Measurements from ENCODE around the gene PSMB4.
"Not testable (repeated sequence)": the region's sequence is repeated elsewhere in the genome, so short reads cannot be mapped to it uniquely, and the experiment has no call there.

Gene PSMB4

GRCh38 chr1:151390221-151391078, 8.9 kb upstream of the PSMB4 start:
- DNase-seq, result not testable (repeated sequence)

- DNase-seq, result no peak
These were observed 8.3 kb upstream of the PSMB4 start for GRCh38 chr1:151391079-151391563.

DNA sequence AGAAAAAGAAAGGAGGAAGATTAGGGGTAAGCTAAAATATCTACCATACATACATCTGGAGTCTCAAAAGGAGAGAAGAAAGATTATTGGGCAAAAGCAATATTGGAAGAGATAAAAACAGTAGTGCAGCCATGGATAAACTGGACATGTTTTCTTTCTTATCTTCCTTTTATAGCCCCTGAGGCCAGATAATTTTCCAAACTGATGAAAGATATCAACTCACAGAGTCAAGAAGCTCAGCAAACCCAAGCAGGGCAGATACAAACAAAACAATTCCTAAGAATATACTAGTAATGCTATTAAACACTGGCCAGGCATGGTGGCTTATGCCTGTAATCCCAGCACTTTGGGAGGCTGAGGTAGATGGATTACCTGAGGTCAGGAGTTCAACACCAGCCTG, 5.8 kb upstream of the PSMB4 start:
- DNase-seq, result no peak

GRCh38 chr1:151396265-151396664, 3.1 kb upstream of the PSMB4 start:
- not testable (repeated sequence) for DNase-seq

- no peak for DNase-seq
These were observed 1.9 kb downstream of the PSMB4 start for GRCh38 chr1:151401125-151401788.

- no peak for DNase-seq
These were observed 2.5 kb downstream of the PSMB4 start for GRCh38 chr1:151401860-151402259.

DNA sequence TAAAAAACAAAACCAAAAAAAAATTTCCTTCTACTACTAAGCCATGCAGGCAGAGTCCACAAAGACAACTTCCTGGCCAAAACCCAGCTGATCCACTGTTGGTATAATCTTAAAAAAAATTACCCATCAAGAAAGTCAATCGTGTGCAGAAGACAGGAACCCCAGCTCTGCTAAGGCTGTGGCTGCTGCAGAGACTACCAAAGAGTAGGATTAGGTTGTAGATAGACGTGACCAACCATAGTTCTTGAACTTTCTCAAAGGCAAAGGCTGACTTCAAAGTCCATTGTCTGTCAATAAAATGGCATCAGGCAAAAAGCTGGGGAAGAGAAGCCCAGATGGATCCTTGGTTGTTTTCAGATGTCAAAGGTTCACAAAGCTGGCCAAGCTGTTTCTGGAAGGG, 3.4 kb downstream of the PSMB4 start:
- no peak for DNase-seq

DNA sequence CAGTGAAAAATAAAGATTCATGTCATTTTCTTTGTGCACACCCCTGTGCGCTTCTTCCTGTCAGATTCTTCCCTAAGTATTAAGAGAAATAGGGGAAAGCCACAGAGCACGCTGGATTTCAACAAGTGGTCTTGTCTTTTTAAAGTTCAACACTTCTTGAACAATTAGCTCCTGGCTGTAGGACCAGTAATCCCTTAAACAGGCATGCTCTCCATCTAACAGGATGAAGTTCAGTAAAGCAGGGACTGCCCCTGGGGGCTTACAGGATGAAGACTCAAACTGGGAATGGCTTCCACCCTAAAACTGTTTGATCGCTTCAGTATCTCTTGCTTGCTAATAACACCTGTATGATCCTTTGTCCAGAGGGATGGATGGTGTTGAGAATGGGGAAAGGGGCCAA, 4.2 kb downstream of the PSMB4 start:
- DNase-seq, result no peak

DNA sequence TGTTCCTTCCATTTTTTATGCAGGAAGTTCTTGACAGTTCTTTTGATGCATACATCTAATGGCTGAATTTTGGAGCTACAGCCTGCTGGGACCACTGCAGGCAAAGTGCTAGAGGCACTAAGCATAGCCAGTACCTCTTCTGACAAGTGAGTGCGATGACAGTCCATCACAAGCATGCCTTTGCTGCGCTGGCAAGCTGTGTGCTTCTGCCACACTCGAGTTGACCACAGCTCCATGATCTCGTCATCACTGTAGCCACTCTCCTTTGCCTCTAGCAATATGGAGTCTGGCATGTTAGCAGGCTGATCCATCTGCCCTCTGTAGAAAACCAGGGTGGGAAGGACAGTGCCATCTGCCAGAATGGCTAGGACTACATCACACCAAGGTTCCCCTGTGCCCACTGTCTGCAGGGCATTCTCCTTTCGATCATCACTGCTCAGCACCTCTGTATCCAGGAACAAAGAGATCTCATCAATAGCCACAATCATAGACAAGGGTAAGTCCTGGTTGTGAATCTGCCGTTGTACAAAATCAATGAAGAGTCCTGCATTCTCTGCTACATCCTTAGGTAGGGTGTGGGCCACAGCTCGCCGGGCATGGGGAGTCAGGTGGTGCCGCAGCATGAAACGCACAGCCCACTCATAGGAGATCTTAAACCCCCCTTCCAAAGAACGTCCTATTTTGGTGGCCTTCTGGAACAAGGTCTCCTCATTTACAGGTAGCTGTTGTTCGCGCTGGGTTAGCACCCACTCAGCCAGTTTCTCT, 6.0 kb downstream of the PSMB4 start:
- DNase-seq, result no peak

DNA sequence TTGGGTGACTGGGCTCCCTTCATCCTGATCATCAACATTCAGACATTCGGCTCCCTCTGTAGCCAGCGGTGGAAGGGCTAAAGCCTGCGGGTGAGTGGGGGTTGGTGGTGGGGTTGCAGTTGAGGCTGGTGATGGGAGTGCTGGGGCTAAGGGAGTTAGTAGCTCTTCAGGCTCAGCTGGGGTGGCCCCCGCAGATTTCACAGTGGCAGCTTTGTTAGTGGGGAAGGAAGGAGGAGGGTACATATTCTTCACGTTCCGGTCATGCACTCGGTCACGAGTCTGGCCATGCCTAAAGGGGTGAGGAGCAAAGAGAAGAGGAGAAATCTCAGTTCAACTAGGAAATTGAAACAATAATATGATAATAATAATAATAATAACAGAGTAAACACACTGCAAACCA, 6.8 kb downstream of the PSMB4 start:
- peak; percentile 9 for DNase-seq

GRCh38 chr1:151407304-151407703, 7.9 kb downstream of the PSMB4 start:
- no peak for DNase-seq

DNA sequence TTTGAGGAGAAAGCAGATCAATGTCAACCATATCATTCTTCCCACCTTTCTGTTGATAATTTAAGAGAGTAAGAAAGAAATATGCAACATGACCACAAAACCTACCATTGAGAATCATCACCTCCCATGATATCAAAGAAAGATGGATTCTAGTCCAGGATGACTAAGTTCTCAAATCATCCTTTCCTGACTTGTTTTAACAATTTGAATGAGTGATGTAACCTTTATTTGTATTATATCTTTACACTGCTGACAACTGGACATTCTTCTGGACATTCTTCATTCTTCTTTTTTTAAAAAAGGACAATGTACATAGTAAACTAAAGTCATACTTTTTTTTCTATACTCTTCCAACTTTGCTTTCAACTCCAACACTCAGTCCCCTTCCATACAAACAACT, 9.5 kb downstream of the PSMB4 start:
- DNase-seq, result no peak

- no peak for DNase-seq
These were observed 12.5 kb downstream of the PSMB4 start for GRCh38 chr1:151411884-151412283.

- DNase-seq, result no peak
These were observed 16.9 kb downstream of the PSMB4 start for GRCh38 chr1:151416231-151416630.

DNA sequence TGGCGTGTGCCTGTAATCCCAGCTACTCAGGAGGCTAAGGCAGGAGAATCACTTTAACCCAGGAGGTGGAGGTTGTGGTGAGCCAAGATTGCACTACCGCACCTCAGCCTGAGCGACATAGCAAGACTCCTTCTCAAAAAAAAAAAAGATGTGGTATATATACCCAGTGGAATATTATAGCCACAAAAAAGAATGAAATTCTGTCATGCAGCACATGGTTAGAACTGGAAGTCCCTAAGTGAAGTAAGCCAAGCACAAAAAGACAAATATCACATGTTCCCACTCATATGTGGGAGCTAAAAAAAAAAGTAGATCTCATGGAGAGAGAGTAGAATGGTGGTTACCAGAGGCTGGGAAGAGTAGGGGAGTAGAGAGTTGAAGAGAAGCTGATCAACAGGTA, 18.7 kb downstream of the PSMB4 start:
- no peak for DNase-seq

DNA sequence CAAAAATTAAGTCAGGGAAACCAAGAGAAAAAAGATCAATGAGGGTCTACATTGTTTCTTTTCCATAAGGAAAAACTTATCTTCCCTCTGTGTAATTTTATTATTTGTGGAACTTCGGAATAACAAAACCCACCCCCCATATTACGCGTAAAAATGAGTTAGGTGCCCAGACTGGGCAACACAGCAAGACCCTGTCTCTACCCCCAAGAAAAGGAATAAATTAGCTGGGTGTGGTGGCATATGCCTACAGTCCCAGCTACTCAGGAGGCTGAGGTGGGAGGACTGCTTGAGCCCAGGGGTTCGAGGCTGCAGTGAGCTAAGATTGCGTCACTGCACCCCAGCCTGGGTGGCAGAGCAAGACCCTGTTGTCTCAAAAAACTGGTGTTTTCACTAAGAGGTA, 20.4 kb downstream of the PSMB4 start:
- no peak for DNase-seq

DNA sequence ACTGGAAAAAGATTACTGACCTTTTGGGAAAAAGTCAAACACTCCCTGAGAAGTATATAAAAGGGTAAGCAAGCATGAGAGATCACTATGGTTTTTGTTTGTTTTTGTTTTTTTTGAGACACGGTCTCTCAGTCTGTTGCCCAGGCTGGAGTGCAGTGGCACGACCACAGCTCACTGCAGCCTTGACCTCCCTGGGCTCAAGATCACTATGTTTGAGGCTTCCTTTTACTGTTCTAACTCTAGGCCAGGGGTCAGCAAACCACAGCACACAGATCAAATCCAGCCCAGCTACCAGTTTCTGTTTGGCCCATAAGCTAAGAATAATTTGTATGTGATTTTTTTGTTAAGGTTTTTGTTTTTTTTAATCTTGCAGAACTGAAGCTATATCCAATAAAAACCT, 25.7 kb downstream of the PSMB4 start:
- DNase-seq, result no peak

DNA sequence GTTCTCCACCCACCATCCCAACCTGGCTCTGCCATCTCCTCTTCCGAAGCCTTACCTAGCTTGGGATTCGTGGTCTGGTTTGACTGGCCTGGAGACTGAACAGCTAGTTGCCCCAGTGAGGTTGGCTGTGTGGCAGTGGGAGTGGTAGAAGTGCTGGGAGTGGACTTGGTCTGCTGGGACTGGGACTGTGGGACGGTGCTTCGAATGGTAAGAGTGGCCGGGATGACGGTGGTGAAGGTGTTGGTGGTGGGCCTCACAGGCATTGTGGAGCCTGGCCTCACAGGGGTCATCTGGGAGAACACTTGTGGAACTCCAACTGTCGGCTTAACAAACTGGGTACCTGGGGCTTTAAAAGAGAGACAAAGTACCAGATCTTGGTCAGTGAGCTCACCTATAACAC, 28.7 kb downstream of the PSMB4 start:
- DNase-seq, result no peak

DNA sequence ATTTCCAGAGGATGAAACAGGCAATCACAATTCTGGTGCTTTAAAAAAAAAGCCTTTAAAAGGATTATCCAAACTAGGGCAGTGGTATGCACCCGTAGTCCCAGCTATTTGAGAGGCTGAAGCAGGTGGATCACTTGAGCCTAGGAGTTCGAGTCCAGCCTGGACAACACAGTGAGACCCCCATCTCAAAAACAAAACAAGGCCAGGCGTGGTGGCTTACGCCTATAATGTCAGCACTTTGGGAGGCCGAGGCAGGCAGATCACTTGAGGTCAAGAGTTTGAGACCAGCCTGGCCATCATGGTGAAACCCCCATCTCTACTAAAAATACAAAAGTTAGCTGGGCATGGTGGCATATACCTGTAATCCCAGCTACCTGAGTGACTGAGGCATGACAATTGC, 34.5 kb downstream of the PSMB4 start:
- DNase-seq, result not testable (repeated sequence)

DNA sequence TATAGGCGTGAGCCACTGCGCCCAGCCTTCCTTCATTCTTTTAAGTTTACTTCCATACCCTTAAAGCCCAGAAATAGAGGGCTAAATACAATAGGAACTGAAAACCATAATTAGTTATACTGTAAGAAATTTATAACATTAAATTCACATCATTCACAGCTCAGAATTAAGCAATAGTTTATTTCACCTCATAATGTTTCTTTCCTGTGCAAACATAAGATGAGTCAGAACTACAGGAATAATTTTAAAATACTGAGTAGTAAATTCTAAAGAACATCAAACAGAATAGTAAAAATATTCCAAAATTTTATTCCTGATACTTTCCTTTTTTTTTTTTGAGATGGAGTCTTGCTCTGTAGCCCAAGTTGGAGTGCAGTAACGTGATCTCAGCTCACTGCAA, 35.8 kb downstream of the PSMB4 start:
- no peak for DNase-seq

DNA sequence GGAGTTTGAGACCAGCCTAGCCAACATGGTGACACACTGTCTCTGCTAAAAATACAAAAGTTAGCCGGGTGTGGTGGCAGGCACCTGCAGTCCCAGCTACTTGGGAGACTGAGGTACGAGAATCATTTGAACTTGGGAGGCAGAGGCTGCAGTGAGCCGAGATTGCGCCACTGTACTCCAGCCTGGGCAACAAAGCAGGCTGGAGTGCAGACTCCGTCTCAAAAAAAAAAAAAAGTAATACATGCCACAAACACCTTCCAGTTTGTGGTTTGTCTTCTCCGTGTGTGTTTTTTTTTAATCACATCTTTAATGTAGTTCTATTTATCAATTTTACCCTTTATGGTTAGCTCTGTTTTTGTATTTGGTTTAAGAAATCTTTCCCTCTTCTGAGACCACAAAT, 37.6 kb downstream of the PSMB4 start:
- no peak for DNase-seq

GRCh38 chr1:151437396-151437795, 38.0 kb downstream of the PSMB4 start:
- not testable (repeated sequence) for DNase-seq
